H9 (cell line): ENCODE results near the gene PUM1. TPM values are rescaled to one million over a fixed set of nuclear protein-coding genes. Genes with fewer than 3 reads are reported as not detected.
A peak's percentile ranks its signal among the peaks of the same experiment; 100 is the strongest.

Experiments used
- DNase-seq: peaks from one replicate; pipeline ENCODE4 v3.0.0-alpha.2; 2017
- H2AFZ ChIP-seq: one replicate; pipeline ENCODE4 v1.6.1; 2013; ENCODE audit warnings: mild to moderate bottlenecking, low read length, control low read depth, moderate library complexity
- H2AK5ac ChIP-seq: 2 replicates; pipeline ENCODE4 v1.6.1; 2013; ENCODE audit warnings: low read length, control low read depth, mixed read lengths; ENCODE audit not compliant: insufficient read length
- H2BK120ac ChIP-seq: one replicate; pipeline ENCODE4 v1.6.1; 2013; ENCODE audit warnings: low read depth, mild to moderate bottlenecking, low read length, control low read depth, inconsistent platforms; ENCODE audit not compliant: poor library complexity, severe bottlenecking
- H2BK12ac ChIP-seq: 2 replicates; pipeline ENCODE4 v1.6.1; 2013; ENCODE audit warnings: low read length, control low read depth, mixed read lengths, low read depth; ENCODE audit not compliant: insufficient read length
- H2BK15ac ChIP-seq: 2 replicates; pipeline ENCODE4 v1.6.1; 2013; ENCODE audit warnings: low read depth, low read length, control low read depth
- H2BK20ac ChIP-seq: one replicate; pipeline ENCODE4 v1.6.1; 2013; ENCODE audit warnings: low read depth, mild to moderate bottlenecking, low read length, control low read depth, inconsistent platforms; ENCODE audit not compliant: poor library complexity, severe bottlenecking
- H2BK5ac ChIP-seq: 2 replicates; pipeline ENCODE4 v1.6.1; 2013; ENCODE audit warnings: low read length, control low read depth, mixed read lengths; ENCODE audit not compliant: insufficient read length
- H3K14ac ChIP-seq: 2 replicates; pipeline ENCODE4 v1.6.1; 2013; ENCODE audit warnings: low read length, control low read depth; ENCODE audit not compliant: insufficient read depth
- H3K18ac ChIP-seq: 2 replicates; pipeline ENCODE4 v1.6.1; 2013; ENCODE audit warnings: low read depth, mild to moderate bottlenecking, mixed read lengths, low read length, control low read depth; ENCODE audit not compliant: insufficient read length
- H3K23ac ChIP-seq: 2 replicates; pipeline ENCODE4 v1.6.1; 2013; ENCODE audit warnings: low read length, control low read depth, mixed read lengths, low read depth; ENCODE audit not compliant: insufficient read length
- H3K23me2 ChIP-seq: 2 replicates; pipeline ENCODE4 v1.6.1; 2013; ENCODE audit warnings: low read depth, mild to moderate bottlenecking, mixed read lengths, low read length, control low read depth; ENCODE audit not compliant: insufficient read length, poor library complexity, severe bottlenecking
- H3K27ac ChIP-seq: 2 replicates; pipeline ENCODE4 v1.5.1; 2013; ENCODE audit warnings: low read length, control low read depth, mixed read lengths, low read depth; ENCODE audit not compliant: insufficient read length
- H3K27me3 ChIP-seq: 2 replicates; pipeline ENCODE4 v1.6.1; 2013; ENCODE audit warnings: low read length, control low read depth, inconsistent platforms; ENCODE audit not compliant: insufficient read depth
- H3K4ac ChIP-seq: 2 replicates; pipeline ENCODE4 v1.6.1; 2013; ENCODE audit warnings: low read depth, mild to moderate bottlenecking, control low read depth, inconsistent platforms, low read length, moderate library complexity
- H3K4me1 ChIP-seq: 2 replicates; pipeline ENCODE4 v1.6.1; 2013; ENCODE audit warnings: low read length, control low read depth, inconsistent platforms; ENCODE audit not compliant: insufficient read depth
- H3K4me2 ChIP-seq: 2 replicates; pipeline ENCODE4 v1.6.1; 2013; ENCODE audit warnings: low read length, control low read depth, mixed read lengths; ENCODE audit not compliant: insufficient read length, insufficient read depth
- H3K56ac ChIP-seq: 2 replicates; pipeline ENCODE4 v1.6.1; 2013; ENCODE audit warnings: low read depth, mild to moderate bottlenecking, mixed read lengths, low read length, control low read depth; ENCODE audit not compliant: insufficient read length
- H3K79me1 ChIP-seq: 2 replicates; pipeline ENCODE4 v1.6.1; 2013; ENCODE audit warnings: low read depth, mild to moderate bottlenecking, moderate library complexity, low read length, control low read depth, inconsistent platforms; ENCODE audit not compliant: insufficient read depth, poor library complexity, severe bottlenecking
- H3K79me2 ChIP-seq: 2 replicates; pipeline ENCODE4 v1.6.1; 2013; ENCODE audit warnings: low read length, control low read depth, inconsistent platforms; ENCODE audit not compliant: insufficient read depth
- H3K9ac ChIP-seq: 2 replicates; pipeline ENCODE4 v1.6.1; 2013; ENCODE audit warnings: low read length, control low read depth, mixed read lengths; ENCODE audit not compliant: insufficient read length; ENCODE audit errors: extremely low read depth
- H3K9me3 ChIP-seq: one replicate; pipeline ENCODE4 v1.6.1; 2013; ENCODE audit warnings: low read depth, low read length, inconsistent platforms; ENCODE audit not compliant: control insufficient read depth
- H3T11ph ChIP-seq: one replicate; pipeline ENCODE4 v1.6.1; 2013; ENCODE audit warnings: mild to moderate bottlenecking, low read length, control low read depth, inconsistent platforms
- H4K20me1 ChIP-seq: one replicate; pipeline ENCODE4 v1.6.1; 2013; ENCODE audit not compliant: control insufficient read depth, insufficient read length, insufficient read depth
- H4K5ac ChIP-seq: 2 replicates; pipeline ENCODE4 v1.6.1; 2013; ENCODE audit warnings: low read depth, mild to moderate bottlenecking, mixed read lengths, low read length, control low read depth; ENCODE audit not compliant: insufficient read length
- H4K8ac ChIP-seq: replicated peaks from 2 replicates; pipeline ENCODE4 v1.6.1; 2013; ENCODE audit warnings: low read length, control low read depth, mixed read lengths, low read depth; ENCODE audit not compliant: insufficient read length
- H4K91ac ChIP-seq: 2 replicates; pipeline ENCODE4 v1.6.1; 2013; ENCODE audit warnings: low read depth, mild to moderate bottlenecking, moderate library complexity, mixed read lengths, low read length, control low read depth; ENCODE audit not compliant: insufficient read length
- H3K27ac Mint-ChIP-seq, 3 experiments: 2 replicates in 2 of 3; 3 replicates in 1 of 3; pipeline ENCODE4 v1.8.0; 2020 to 2021; ENCODE audit warnings: mixed read lengths in 3 of 3, mild to moderate bottlenecking in 1 of 3, moderate library complexity in 1 of 3
- H3K27me3 Mint-ChIP-seq: 2 replicates; pipeline ENCODE4 v1.8.0; 2021; ENCODE audit warnings: low read depth, mild to moderate bottlenecking, moderate library complexity, mixed read lengths
- H3K36me3 Mint-ChIP-seq, 3 experiments: 2 replicates in 2 of 3; 3 replicates in 1 of 3; pipeline ENCODE4 v1.8.0; 2020 to 2021; ENCODE audit warnings: low read depth in 3 of 3, mixed read lengths in 3 of 3; ENCODE audit not compliant: insufficient read depth in 1 of 3
- H3K4me1 Mint-ChIP-seq, 2 experiments: 2 replicates each; pipeline ENCODE4 v1.8.0; 2020; ENCODE audit warnings: mixed read lengths in 2 of 2
- H3K4me3 Mint-ChIP-seq, 2 experiments: 2 replicates in 1 of 2; 3 replicates in 1 of 2; pipeline ENCODE4 v1.8.0; 2020 to 2021; ENCODE audit warnings: mild to moderate bottlenecking in 2 of 2, mixed read lengths in 2 of 2, moderate library complexity in 1 of 2
- H3K9me3 Mint-ChIP-seq, 2 experiments: 2 replicates in 1 of 2; 3 replicates in 1 of 2; pipeline ENCODE4 v1.8.0; 2020; ENCODE audit warnings: mild to moderate bottlenecking in 2 of 2, mixed read lengths in 2 of 2, moderate library complexity in 1 of 2
- CTCF ChIP-seq: fragments of 200-600 bp; sonication (generic); conservative IDR thresholded peaks from 3 replicates; pipeline ENCODE4 v1.8.0; 2021; ENCODE audit warnings: antibody characterized with exemption, mild to moderate bottlenecking
- WGBS: extraction: QIAGEN DNeasy Blood & Tissue Kit; methylation state at CpG from one replicate; pipeline ENCODE4 v1.1.7; 2013; ENCODE audit warnings: missing lambda C conversion rate, low lambda C conversion rate, mixed read lengths; ENCODE audit not compliant: insufficient read length; ENCODE audit errors: extremely low coverage; 5-methylcytosine and 5-hydroxymethylcytosine counted together
- total RNA-seq: library from RNA; stranded (reverse); gene quantifications from 2 replicates; pipeline ENCODE4 v1.2.1, GENCODE V29; 2021

PUM1 gene
- total RNA-seq, 1 experiment from 2014 or later: 164 TPM

DNA sequence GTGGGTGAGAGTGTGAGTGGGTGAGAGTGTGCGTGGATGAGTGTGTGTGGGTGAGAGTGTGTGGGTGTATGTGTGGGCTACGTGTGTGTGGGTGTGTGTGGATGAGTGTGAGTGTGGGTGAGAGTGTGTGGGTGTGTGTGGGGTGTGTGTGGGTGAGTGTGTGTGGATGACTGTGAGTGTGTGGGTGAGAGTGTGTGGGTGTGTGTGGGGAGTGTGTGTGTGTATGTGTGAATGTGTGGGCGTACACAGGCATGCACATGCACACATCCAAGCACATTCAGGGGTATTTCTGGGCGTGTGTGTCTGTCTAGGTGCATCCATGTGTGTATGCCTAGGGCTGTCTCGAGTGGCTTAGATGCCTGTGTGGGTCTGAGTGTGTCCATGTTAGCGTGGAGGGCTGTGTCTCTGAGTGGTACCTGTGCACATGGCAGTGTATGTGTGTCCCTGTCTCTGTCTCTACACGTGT lies 171.0 kb downstream of the PUM1 start:
- DNase-seq: no peak
- Histone ChIP-seq H2AK5ac (no peak overlapping the region), H3K79me2 (no peaks in the 10 kb centered on the region), H3K18ac (no peak overlapping the region), H3K4me2 (no peak overlapping the region), H3K4ac (no peak overlapping the region), H3K14ac (no peak overlapping the region), H3K79me1 (no peaks in the 10 kb centered on the region), H3T11ph (no peak overlapping the region), H2BK5ac (no peak overlapping the region), H2BK12ac (no peak overlapping the region), H3K4me1 (no peaks in the 10 kb centered on the region), H3K23ac (no peak overlapping the region), H4K8ac (no peak overlapping the region), H3K56ac (no peak overlapping the region), H4K20me1 (no peaks in the 10 kb centered on the region), H3K23me2 (no peaks in the 10 kb centered on the region), H3K27ac (no peak overlapping the region), H2BK15ac (no peak overlapping the region), H2AFZ (no peak overlapping the region), H4K5ac (no peak overlapping the region), H4K91ac (no peak overlapping the region), H3K9ac (no peak overlapping the region), H2BK120ac (no peak overlapping the region), H3K9me3 (no peaks in the 10 kb centered on the region), H3K27me3 (no peaks in the 10 kb centered on the region), H2BK20ac (no peak overlapping the region)
- H3K4me3 Mint-ChIP-seq: no peak overlapping the region
- no peaks in the 10 kb centered on the region; a peak in 1 of 5 replicates for H3K9me3 Mint-ChIP-seq
- WGBS: 100% methylated on average over 2 of the region's 7 CpGs
- peaks cover 0 to 5% (median 0%) of the 10 kb centered on the region in 3 experiments; a peak in 2 of 7 replicates for H3K36me3 Mint-ChIP-seq
- peaks cover 2% of the 10 kb centered on the region for H3K27me3 Mint-ChIP-seq
- H3K4me1 Mint-ChIP-seq: peaks cover 22 to 31% of the 10 kb centered on the region in 2 experiments
- peak overlapping the region in 1 of 3 experiments; percentile 29; a peak in 1 of 7 replicates for H3K27ac Mint-ChIP-seq
- TF ChIP-seq CTCF: no peak
